GM20000 (cell line): ENCODE data around the gene LSM12.

Experiments used
- DNase-seq: peaks from one replicate; pipeline ENCODE4 v3.0.0; 2012; ENCODE audit warnings: low spot score
- TF ChIP-seq, protein P1 (sequence below): IDR thresholded peaks from 2 replicates; pipeline ENCODE4 v1.5.1; 2012; ENCODE audit warnings: mild to moderate bottlenecking, control low read depth; ENCODE audit errors: extremely low read depth, missing control alignments

Gene LSM12

DNA sequence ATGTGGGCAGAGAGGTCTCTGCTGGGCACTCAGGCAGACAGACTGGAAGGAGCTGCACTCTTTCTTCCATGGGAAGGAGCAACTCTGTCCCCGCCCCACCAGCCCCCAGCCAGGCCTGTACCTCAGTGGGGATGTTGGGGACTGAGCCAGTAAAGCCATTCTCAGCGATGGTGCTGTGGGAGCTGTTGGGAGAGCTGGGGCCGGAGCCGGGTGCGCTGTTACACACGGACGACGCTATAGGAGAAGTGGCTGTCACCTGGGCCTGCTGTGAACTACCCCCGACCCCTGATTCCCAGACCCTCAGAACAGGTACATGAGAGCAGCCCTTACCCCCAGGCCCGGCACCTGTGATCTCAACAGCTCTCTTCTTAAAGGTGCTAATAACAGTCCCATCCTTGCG, 25.6 kb upstream of the LSM12 start:
- TF ChIP-seq, protein P1, sequence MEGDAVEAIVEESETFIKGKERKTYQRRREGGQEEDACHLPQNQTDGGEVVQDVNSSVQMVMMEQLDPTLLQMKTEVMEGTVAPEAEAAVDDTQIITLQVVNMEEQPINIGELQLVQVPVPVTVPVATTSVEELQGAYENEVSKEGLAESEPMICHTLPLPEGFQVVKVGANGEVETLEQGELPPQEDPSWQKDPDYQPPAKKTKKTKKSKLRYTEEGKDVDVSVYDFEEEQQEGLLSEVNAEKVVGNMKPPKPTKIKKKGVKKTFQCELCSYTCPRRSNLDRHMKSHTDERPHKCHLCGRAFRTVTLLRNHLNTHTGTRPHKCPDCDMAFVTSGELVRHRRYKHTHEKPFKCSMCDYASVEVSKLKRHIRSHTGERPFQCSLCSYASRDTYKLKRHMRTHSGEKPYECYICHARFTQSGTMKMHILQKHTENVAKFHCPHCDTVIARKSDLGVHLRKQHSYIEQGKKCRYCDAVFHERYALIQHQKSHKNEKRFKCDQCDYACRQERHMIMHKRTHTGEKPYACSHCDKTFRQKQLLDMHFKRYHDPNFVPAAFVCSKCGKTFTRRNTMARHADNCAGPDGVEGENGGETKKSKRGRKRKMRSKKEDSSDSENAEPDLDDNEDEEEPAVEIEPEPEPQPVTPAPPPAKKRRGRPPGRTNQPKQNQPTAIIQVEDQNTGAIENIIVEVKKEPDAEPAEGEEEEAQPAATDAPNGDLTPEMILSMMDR = no peak
- no peak for DNase-seq

DNA sequence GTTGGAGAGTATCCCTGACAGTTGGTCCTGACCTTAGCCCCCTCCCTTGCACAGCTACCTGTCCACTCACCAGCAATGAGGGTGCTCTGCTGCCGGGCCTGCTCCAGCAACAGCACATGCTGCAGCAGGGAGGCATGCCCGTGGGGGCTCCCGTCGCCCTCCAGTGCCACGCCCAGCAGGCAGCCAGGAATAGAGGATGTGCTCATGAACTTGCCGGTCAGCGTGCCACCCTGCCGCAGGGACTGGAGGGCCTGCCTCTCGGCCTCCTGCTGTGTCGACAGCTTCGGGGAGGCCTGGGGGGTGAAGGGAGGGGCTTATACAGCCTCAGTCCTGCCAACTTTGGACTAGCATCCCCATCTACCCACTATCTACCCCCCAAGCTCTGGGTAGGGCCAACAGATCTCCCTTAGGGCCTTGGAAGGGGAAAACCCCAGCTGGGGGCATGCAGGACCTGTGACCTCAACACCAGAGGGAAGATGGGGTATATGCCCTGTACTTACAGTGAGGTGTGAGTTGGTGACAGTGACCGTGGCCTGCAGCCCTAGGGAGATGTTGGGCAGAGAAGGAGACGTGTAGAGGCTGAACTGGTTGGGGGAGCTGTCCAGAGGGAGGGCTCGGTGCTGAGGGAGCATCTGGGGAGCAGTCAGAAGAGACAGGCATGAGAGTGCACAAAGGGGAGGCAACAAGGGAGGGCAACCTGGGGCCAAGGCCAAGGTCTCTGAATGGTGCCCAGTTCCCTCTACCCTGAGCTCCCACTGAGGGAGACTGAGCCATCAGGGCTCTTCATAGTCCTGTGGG, 24.9 kb upstream of the LSM12 start:
- no peak for DNase-seq
- TF ChIP-seq, protein P1 = no peak

DNA sequence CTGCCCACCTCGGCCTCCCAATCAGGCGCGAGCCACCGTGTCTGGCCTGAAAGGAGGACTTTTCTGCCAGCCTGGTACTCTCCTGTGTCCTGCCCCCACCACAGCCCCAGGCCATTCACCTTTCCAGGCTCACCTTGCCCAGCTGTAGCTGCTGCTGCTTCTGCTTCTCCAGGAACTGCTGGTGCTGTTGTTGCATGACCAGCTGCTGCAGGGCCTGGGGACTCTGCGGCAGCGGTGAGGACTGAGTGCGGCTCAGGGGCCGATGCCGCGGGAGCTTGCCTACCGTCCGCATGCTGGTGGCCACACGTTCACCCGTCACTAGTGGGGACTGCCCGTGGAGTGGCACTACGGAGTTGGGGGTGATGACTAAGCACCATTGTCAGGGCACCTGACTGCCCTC, 21.8 kb upstream of the LSM12 start:
- DNase-seq = no peak
- TF ChIP-seq, protein P1 = no peak

DNA sequence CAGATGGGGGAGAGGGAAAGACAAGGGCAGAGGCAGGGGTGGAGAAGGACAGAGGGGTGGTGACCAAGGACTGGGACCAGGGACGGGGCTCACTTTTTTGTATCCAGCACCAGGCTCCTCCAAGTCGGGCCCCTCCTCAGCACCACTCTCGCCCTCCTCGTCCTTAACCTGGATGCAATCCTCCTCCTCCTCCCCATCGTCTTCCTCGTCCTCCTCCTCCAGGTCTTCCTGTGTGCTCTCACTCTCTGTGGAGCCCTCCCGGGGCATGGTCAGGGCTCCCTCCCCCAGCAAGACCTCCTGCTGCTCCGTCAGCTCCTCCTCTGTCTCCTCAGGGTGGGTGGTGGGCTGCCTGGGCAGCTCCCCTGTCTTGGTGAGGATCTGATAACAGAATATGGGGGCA, 20.8 kb upstream of the LSM12 start:
- TF ChIP-seq, protein P1 = no peak
- no peak for DNase-seq

DNA sequence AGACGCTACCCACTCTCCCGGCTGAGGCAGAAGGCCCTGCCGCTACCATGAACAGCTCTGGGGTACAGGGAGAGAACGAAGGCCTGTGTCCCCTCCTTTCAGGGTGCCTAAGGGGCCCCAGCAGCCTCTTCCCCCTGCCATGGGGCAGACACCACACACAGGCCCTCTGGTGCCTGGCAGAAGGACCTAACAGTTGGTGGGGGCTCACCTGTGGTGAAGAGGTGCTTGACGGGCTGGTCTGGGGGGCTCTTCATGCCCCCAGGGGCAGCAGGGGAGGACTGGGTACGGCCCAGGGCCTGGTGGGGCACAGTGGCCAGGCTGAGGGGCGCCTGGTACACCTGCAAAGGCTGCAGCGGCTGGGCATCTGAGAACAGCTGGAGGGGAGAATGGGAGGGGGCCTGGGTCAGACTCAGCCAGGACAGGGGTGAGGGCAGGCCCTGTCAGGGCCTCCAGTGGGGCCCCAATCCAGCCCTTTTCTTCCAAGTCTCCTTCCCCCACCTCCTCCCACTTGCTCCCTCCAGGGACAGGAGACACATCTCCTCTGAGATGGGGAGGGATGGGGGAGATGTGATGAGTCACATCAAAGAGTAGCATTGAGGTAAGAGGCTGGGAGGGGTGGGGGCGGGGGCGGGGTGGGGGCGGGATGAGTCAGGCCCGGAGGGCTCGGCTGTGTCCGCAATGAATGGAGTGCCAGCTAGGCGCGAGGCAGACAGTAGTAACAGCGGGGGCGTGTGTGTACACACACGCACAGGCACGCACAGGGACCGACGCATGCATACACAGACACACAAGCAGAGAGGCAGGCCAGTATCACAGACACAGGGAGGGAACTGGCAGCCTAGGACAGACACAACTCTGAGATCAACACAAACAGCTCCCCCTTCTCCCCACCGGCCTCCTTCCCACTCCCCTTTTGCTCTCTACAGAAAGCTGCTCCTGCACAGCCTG, 20.2 kb upstream of the LSM12 start:
- TF ChIP-seq, protein P1 = no peak
- DNase-seq = no peak

DNA sequence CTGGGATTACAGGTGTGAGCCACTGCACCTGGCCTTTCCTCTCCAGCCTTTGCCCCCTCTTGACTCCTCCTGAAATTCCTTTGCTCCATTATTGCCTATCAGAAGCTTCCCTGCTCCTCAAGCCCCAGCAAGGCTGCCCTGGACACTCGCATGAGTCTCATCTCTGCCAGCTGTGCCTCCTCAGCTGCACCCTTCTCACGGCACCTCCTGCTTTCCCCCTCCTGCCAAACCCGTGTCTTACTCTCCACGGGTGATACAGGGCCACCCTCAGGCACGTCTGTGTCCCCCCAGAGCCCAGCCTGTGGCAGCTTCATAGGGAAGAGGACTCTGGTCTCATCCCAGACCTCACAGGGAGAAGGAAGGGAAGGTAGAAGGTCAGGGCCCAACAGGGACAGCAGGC, 19.4 kb upstream of the LSM12 start:
- TF ChIP-seq, protein P1 = no peak

DNA sequence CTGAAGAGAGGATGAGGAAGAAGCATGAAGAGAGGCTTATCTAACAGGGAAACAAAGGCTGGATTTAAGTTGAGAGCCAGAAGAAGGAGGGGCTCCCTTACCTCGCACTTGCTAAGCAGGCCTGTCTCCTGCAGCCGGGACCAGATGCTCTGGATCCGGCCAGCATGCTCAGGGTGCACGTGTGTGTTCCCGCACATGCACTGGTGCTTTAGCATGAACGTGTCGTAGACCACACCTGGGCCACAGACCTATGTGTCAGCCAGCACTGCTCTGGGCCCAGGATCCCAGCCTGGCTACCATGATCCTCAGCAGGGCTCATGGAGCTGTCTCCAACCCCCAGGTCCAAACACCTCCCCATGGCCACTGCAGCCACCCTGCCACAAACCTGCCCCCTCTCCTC, 18.4 kb upstream of the LSM12 start:
- DNase-seq = no peak
- TF ChIP-seq, protein P1 = no peak

More for the DNA sequence above, 19.4 kb upstream of the LSM12 start:
- no peak for DNase-seq
